HCT116 (cell line): Measurements from ENCODE around the gene AGAP1. TPM values are rescaled to one million over a fixed set of nuclear protein-coding genes. Genes with fewer than 3 reads are reported as not detected.

ENCODE experiments used
- ATAC-seq: fragments of 200-7000 bp; cut with Tn5 transposase; 2 replicates; pipeline ENCODE4 v1.9.1; 2020; ENCODE audit warnings: mild to moderate bottlenecking, moderate library complexity
- BruUV-seq: library from RNA; stranded (reverse); fragments of 400-500 nt; replicated peaks from 2 replicates; lab custom pipeline; 2021; lab: Mats Ljungman, UMichigan
- CTCF ChIA-PET: fragments of 300-600 bp; sonication (Branson Sonifier 250); formaldehyde crosslinking; loops from one replicate; lab custom pipeline; 2021; ENCODE audit warnings: antibody characterized with exemption; lab: Charles Lee
- POLR2A ChIA-PET: fragments of 300-600, 350-600 bp; sonication (Branson Sonifier 250); formaldehyde crosslinking; loops from one replicate; lab custom pipeline; 2021; ENCODE audit warnings: antibody characterized with exemption; lab: Charles Lee
- RAD21 ChIA-PET, 2 experiments: fragments of 300-600 bp; sonication (Branson Sonifier 250); formaldehyde crosslinking; loops; one replicate each; lab custom pipeline; 2023; ENCODE audit warnings: low total read pairs in 2 of 2; ENCODE audit not compliant: uncharacterized antibody in 2 of 2, unreplicated experiment in 2 of 2, low non-redundant PET in 1 of 2; lab: Charles Lee
- DNase-seq: peaks from one replicate; pipeline ENCODE4 v3.0.0-alpha.2; 2010; ENCODE audit warnings: low read depth, low spot score
- H2AFZ ChIP-seq: fragments of 200-600 bp; shearing (Covaris generic), sonication (generic); 2 replicates; pipeline ENCODE4 v1.6.1; 2017; ENCODE audit warnings: low read depth, mixed run types, mixed read lengths, antibody characterized with exemption, low read length; ENCODE audit not compliant: poor library complexity, severe bottlenecking
- H3K27ac ChIP-seq: 2 replicates; pipeline ENCODE4 v1.5.1; 2012; ENCODE audit warnings: low read depth, low read length
- H3K27me3 ChIP-seq: fragments of 200-600 bp; sonication (generic); 2 replicates; pipeline ENCODE4 v1.6.1; 2016; ENCODE audit warnings: mixed run types, low read length, mixed read lengths; ENCODE audit not compliant: insufficient read depth
- H3K36me3 ChIP-seq, 2 experiments: fragments of 200-500 bp in 1 of 2; fragments of 200-600 bp in 1 of 2; sonication (Bioruptor generic) in 1 of 2; sonication (generic) in 1 of 2; 2 replicates each; pipeline versions ENCODE4 v1.5.1 to v1.6.1; 2014 to 2016; ENCODE audit warnings: low read length in 2 of 2, inconsistent platforms in 1 of 2, mixed read lengths in 1 of 2, mixed run types in 1 of 2; ENCODE audit not compliant: insufficient read depth in 2 of 2, control insufficient read depth in 1 of 2
- H3K4me1 ChIP-seq, 2 experiments: fragments of 200-600 bp in 1 of 2; sonication (generic) in 1 of 2; 2 replicates each; pipeline versions ENCODE4 v1.5.1 to v1.6.1; 2012 to 2017; ENCODE audit warnings: low read length in 2 of 2, inconsistent platforms in 1 of 2, mild to moderate bottlenecking in 1 of 2, mixed read lengths in 1 of 2, mixed run types in 1 of 2, moderate library complexity in 1 of 2; ENCODE audit not compliant: insufficient read depth in 2 of 2, control insufficient read depth in 1 of 2
- H3K4me2 ChIP-seq: fragments of 200-600 bp; sonication (generic); 2 replicates; pipeline ENCODE4 v1.6.1; 2017; ENCODE audit warnings: mixed run types, low read length, mixed read lengths
- H3K4me3 ChIP-seq, 2 experiments: fragments of 200-600 bp in 1 of 2; sonication (generic) in 1 of 2; replicated peaks in 1 of 2; 2 replicates each; pipeline ENCODE4 v1.5.1; 2011 to 2016; ENCODE audit warnings: low read length in 2 of 2, control low read depth in 1 of 2, low read depth in 1 of 2, mild to moderate bottlenecking in 1 of 2, mixed read lengths in 1 of 2, mixed run types in 1 of 2
- H3K79me2 ChIP-seq: fragments of 200-600 bp; sonication (generic); 2 replicates; pipeline ENCODE4 v1.6.1; 2017; ENCODE audit warnings: mild to moderate bottlenecking, mixed run types, low read length, moderate library complexity, mixed read lengths; ENCODE audit not compliant: insufficient read depth
- H3K9ac ChIP-seq: fragments of 200-600 bp; sonication (generic); 2 replicates; pipeline ENCODE4 v1.6.1; 2016; ENCODE audit warnings: low read length, mixed read lengths
- H3K9me2 ChIP-seq: fragments of 200-600 bp; sonication (generic), shearing (Covaris generic); 2 replicates; pipeline ENCODE4 v1.6.1; 2017; ENCODE audit warnings: mixed run types, mild to moderate bottlenecking, moderate library complexity; ENCODE audit not compliant: insufficient read depth
- H3K9me3 ChIP-seq, 2 experiments: fragments of 200-500 bp in 1 of 2; fragments of 200-600 bp in 1 of 2; sonication (Bioruptor generic) in 1 of 2; sonication (generic) in 1 of 2; 2 replicates each; pipeline ENCODE4 v1.6.1; 2014 to 2017; ENCODE audit warnings: low read length in 2 of 2, mixed read lengths in 2 of 2, inconsistent platforms in 1 of 2, low read depth in 1 of 2, mild to moderate bottlenecking in 1 of 2, mixed run types in 1 of 2, moderate library complexity in 1 of 2; ENCODE audit not compliant: control insufficient read depth in 1 of 2, insufficient read depth in 1 of 2
- H4K20me1 ChIP-seq: fragments of 200-600 bp; sonication (generic), shearing (Covaris generic); 2 replicates; pipeline ENCODE4 v1.6.1; 2017; ENCODE audit warnings: mixed run types, mild to moderate bottlenecking, moderate library complexity; ENCODE audit not compliant: insufficient read depth
- CEBPB ChIP-seq: IDR thresholded peaks from 2 replicates; pipeline ENCODE4 v1.6.1; 2012; ENCODE audit warnings: low read depth
- EGR1 ChIP-seq: IDR thresholded peaks from 2 replicates; pipeline ENCODE4 v1.6.1; 2012; ENCODE audit warnings: low read depth
- ELF1 ChIP-seq: IDR thresholded peaks from 2 replicates; pipeline ENCODE4 v1.6.1; 2012; ENCODE audit warnings: low read depth, borderline replicate concordance
- EZH2 ChIP-seq: fragments of 200-600 bp; sonication (generic); IDR thresholded peaks from 2 replicates; pipeline ENCODE4 v1.6.1; 2017; ENCODE audit warnings: antibody characterized with exemption, mixed run types
- FOSL1 ChIP-seq: IDR thresholded peaks from 2 replicates; pipeline ENCODE4 v1.6.1; 2012; ENCODE audit warnings: low read depth
- JUND ChIP-seq: IDR thresholded peaks from 2 replicates; pipeline ENCODE4 v1.6.1; 2012
- POLR2A ChIP-seq: IDR thresholded peaks from 2 replicates; pipeline ENCODE4 v1.7.0; 2011; ENCODE audit warnings: borderline replicate concordance; ENCODE audit not compliant: insufficient read depth, insufficient read length; ENCODE audit errors: extremely low read depth
- POLR2AphosphoS5 ChIP-seq: IDR thresholded peaks from 2 replicates; pipeline ENCODE4 v1.6.1; 2011; ENCODE audit warnings: mild to moderate bottlenecking, low read depth, low read length, moderate library complexity
- RAD21 ChIP-seq: IDR thresholded peaks from 2 replicates; pipeline ENCODE4 v1.6.1; 2012; ENCODE audit warnings: low read depth, mild to moderate bottlenecking
- REST ChIP-seq: IDR thresholded peaks from 2 replicates; pipeline ENCODE4 v1.6.1; 2012; ENCODE audit warnings: low read depth
- SIN3A ChIP-seq: IDR thresholded peaks from 2 replicates; pipeline ENCODE4 v1.6.1; 2012; ENCODE audit warnings: low read depth
- SP1 ChIP-seq: IDR thresholded peaks from 2 replicates; pipeline ENCODE4 v1.6.1; 2012; ENCODE audit warnings: low read depth
- SRF ChIP-seq: IDR thresholded peaks from 2 replicates; pipeline ENCODE4 v1.6.1; 2012; ENCODE audit warnings: low read depth
- YY1 ChIP-seq: IDR thresholded peaks from 2 replicates; pipeline ENCODE4 v1.6.1; 2011; ENCODE audit warnings: low read length, low read depth, moderate library complexity, mild to moderate bottlenecking; ENCODE audit not compliant: insufficient replicate concordance; ENCODE audit errors: extremely low read depth
- ZBTB33 ChIP-seq: IDR thresholded peaks from 2 replicates; pipeline ENCODE4 v1.6.1; 2011; ENCODE audit warnings: mild to moderate bottlenecking, low read length, moderate library complexity; ENCODE audit not compliant: insufficient replicate concordance; ENCODE audit errors: extremely low read depth
- intact Hi-C: fragments of 100-400 bp; cut with micrococcal nuclease; formaldehyde crosslinking; loops from 2 replicates; pipeline ENCODE4 v1.10.0; 2022
- total RNA-seq: library from RNA; stranded (reverse); gene quantifications from one replicate; pipeline ENCODE4 v1.2.1, GENCODE V29; 2021; ENCODE audit not compliant: unreplicated experiment

Gene AGAP1
- total RNA-seq, 1 experiment from 2014 or later: 43.8 TPM

GRCh38 chr2:236012155-236012554, 518.3 kb downstream of the AGAP1 start:
- H3K27ac ChIP-seq: no peak overlapping the region
- intact Hi-C loops: no loop called here
- no peaks in the 10 kb centered on the region for H3K9me2 ChIP-seq
- H3K9me3 ChIP-seq: no peaks in the 10 kb centered on the region
- ChIA-PET RAD21 (no interaction called here), POLR2A (no interaction called here), CTCF (no interaction called here)
- BruUV-seq: no TSS peak
- no peaks in the 10 kb centered on the region for H3K27me3 ChIP-seq
- no peaks in the 10 kb centered on the region for H4K20me1 ChIP-seq
- no peaks in the 10 kb centered on the region for H3K4me1 ChIP-seq
- no peak overlapping the region for H3K4me3 ChIP-seq
- H3K4me2 ChIP-seq: no peak overlapping the region
- H3K9ac ChIP-seq: no peak overlapping the region
- ATAC-seq (no peak), DNase-seq (no peak)
- no peak overlapping the region for H2AFZ ChIP-seq
- no peak for TF ChIP-seq REST
- TF ChIP-seq EZH2: no peak
- no peak for TF ChIP-seq RAD21
- TF ChIP-seq EGR1: no peak
- no peak for TF ChIP-seq YY1
- TF ChIP-seq ELF1: no peak
- TF ChIP-seq POLR2AphosphoS5: no peak
- TF ChIP-seq FOSL1: no peak
- no peak for TF ChIP-seq SRF
- no peak for TF ChIP-seq POLR2A
- TF ChIP-seq SIN3A: no peak
- TF ChIP-seq CEBPB: no peak
- TF ChIP-seq ZBTB33: no peak
- TF ChIP-seq SP1: no peak
- TF ChIP-seq JUND: no peak
- TF ChIP-seq, all 23 proteins: peak for 0
- H3K36me3 ChIP-seq: no peaks in the 10 kb centered on the region
- H3K79me2 ChIP-seq: no peaks in the 10 kb centered on the region
